GM19397 (cell line): ENCODE data around the gene SDF2L1.
"Not testable (repeated sequence)": the region's sequence is repeated elsewhere in the genome, so short reads cannot be mapped to it uniquely, and the experiment has no call there.

Source experiments
- ATAC-seq: cut with Tn5 transposase; IDR thresholded peaks from one replicate; pipeline ENCODE4 v1.9.1; 2021; ENCODE audit warnings: mild to moderate bottlenecking, moderate library complexity; ENCODE audit not compliant: unreplicated experiment

The SDF2L1 gene

GRCh38 chr22:21641789-21642583, at the start of gene SDF2L1:
SDF2L1 (plus strand) TSS chr22:21642302; CDS start chr22:21642337, 35 bp downstream.
- peak; percentile 91 for ATAC-seq

GRCh38 chr22:21592422-21592821, 49.7 kb upstream of the SDF2L1 start:
- ATAC-seq: no peak

GRCh38 chr22:21593406-21594232, 48.5 kb upstream of the SDF2L1 start:
- ATAC-seq: no peak

- no peak for ATAC-seq
These were observed 47.1 kb upstream of the SDF2L1 start for GRCh38 chr22:21594865-21595452.

GRCh38 chr22:21596356-21597135, 45.6 kb upstream of the SDF2L1 start:
- not testable (repeated sequence) for ATAC-seq

- no peak for ATAC-seq
These were observed 43.8 kb upstream of the SDF2L1 start for GRCh38 chr22:21598302-21598701.

GRCh38 chr22:21599053-21599893, 42.8 kb upstream of the SDF2L1 start:
- no peak for ATAC-seq

- ATAC-seq: no peak
These were observed 39.5 kb upstream of the SDF2L1 start for GRCh38 chr22:21602579-21602978.

GRCh38 chr22:21603973-21604372, 38.1 kb upstream of the SDF2L1 start:
- ATAC-seq: no peak

GRCh38 chr22:21605887-21606564, 36.1 kb upstream of the SDF2L1 start:
- ATAC-seq: no peak

- no peak for ATAC-seq
These were observed 35.3 kb upstream of the SDF2L1 start for GRCh38 chr22:21606775-21607174.

GRCh38 chr22:21609556-21610157, 32.4 kb upstream of the SDF2L1 start:
- ATAC-seq: not testable (repeated sequence)

GRCh38 chr22:21611210-21611977, 30.7 kb upstream of the SDF2L1 start:
- ATAC-seq: no peak

- ATAC-seq: no peak
These were observed 29.2 kb upstream of the SDF2L1 start for GRCh38 chr22:21612858-21613257.

- ATAC-seq: no peak
These were observed 28.4 kb upstream of the SDF2L1 start for GRCh38 chr22:21613553-21614233.

- no peak for ATAC-seq
These were observed 26.4 kb upstream of the SDF2L1 start for GRCh38 chr22:21615731-21616130.

GRCh38 chr22:21617337-21617736, 24.8 kb upstream of the SDF2L1 start:
- ATAC-seq: not testable (repeated sequence)

GRCh38 chr22:21621025-21621424, 21.1 kb upstream of the SDF2L1 start:
- no peak for ATAC-seq
